HEK293 (cell line): ENCODE data around the gene MMP28.

Source experiments
- ATF2 ChIP-seq: fragments of 450-650 bp; formaldehyde crosslinking; IDR thresholded peaks from 2 replicates; pipeline ENCODE4 v1.5.1; 2016; ENCODE audit warnings: missing biosample characterization, missing genetic modification characterization, low read depth
- BCL11A ChIP-seq: fragments of 450-650 bp; formaldehyde crosslinking; IDR thresholded peaks from 2 replicates; pipeline ENCODE4 v1.5.1; 2016; ENCODE audit warnings: low read depth, missing biosample characterization, missing genetic modification characterization
- EGR2 ChIP-seq: fragments of 450-650 bp; formaldehyde crosslinking; IDR thresholded peaks from 2 replicates; pipeline ENCODE4 v1.5.1; 2016; ENCODE audit warnings: low read depth, missing biosample characterization, missing genetic modification characterization
- GLIS2 ChIP-seq: fragments of 450-650 bp; formaldehyde crosslinking; IDR thresholded peaks from 2 replicates; pipeline ENCODE4 v1.5.1; 2016; ENCODE audit warnings: missing biosample characterization, missing genetic modification characterization
- KLF17 ChIP-seq: fragments of 450-650 bp; formaldehyde crosslinking; IDR thresholded peaks from 2 replicates; pipeline ENCODE4 v1.5.1; 2016; ENCODE audit warnings: missing biosample characterization, missing genetic modification characterization
- KLF7 ChIP-seq: fragments of 450-650 bp; formaldehyde crosslinking; IDR thresholded peaks from 2 replicates; pipeline ENCODE4 v1.5.1; 2016; ENCODE audit warnings: missing biosample characterization, missing genetic modification characterization, borderline replicate concordance
- OVOL3 ChIP-seq: fragments of 450-650 bp; formaldehyde crosslinking; IDR thresholded peaks from 2 replicates; pipeline ENCODE4 v1.5.1; 2016; ENCODE audit warnings: missing biosample characterization, missing genetic modification characterization
- PRDM10 ChIP-seq: fragments of 450-650 bp; formaldehyde crosslinking; IDR thresholded peaks from 2 replicates; pipeline ENCODE4 v1.5.1; 2016; ENCODE audit warnings: missing biosample characterization, missing genetic modification characterization
- SCRT2 ChIP-seq: fragments of 450-650 bp; formaldehyde crosslinking; IDR thresholded peaks from 2 replicates; pipeline ENCODE4 v1.5.1; 2016; ENCODE audit warnings: missing biosample characterization, missing genetic modification characterization
- YY1 ChIP-seq: fragments of 450-650 bp; formaldehyde crosslinking; IDR thresholded peaks from 2 replicates; pipeline ENCODE4 v1.5.1; 2018; ENCODE audit warnings: missing biosample characterization, missing genetic modification characterization
- ZBTB10 ChIP-seq: fragments of 450-650 bp; formaldehyde crosslinking; IDR thresholded peaks from 2 replicates; pipeline ENCODE4 v1.5.1; 2016; ENCODE audit warnings: missing biosample characterization, missing genetic modification characterization
- ZBTB6 ChIP-seq: fragments of 450-650 bp; formaldehyde crosslinking; IDR thresholded peaks from 2 replicates; pipeline ENCODE4 v1.5.1; 2017; ENCODE audit warnings: missing biosample characterization, missing genetic modification characterization
- ZFHX2 ChIP-seq: fragments of 450-650 bp; formaldehyde crosslinking; conservative IDR thresholded peaks from 2 replicates; pipeline ENCODE4 v1.5.1; 2016; ENCODE audit warnings: missing biosample characterization, missing genetic modification characterization
- ZFP69B ChIP-seq: fragments of 450-650 bp; formaldehyde crosslinking; IDR thresholded peaks from 2 replicates; pipeline ENCODE4 v1.5.1; 2016; ENCODE audit warnings: missing biosample characterization, missing genetic modification characterization
- ZIC2 ChIP-seq: fragments of 450-650 bp; formaldehyde crosslinking; IDR thresholded peaks from 2 replicates; pipeline ENCODE4 v1.5.1; 2016; ENCODE audit warnings: missing biosample characterization, missing genetic modification characterization
- ZNF132 ChIP-seq: fragments of 450-650 bp; formaldehyde crosslinking; IDR thresholded peaks from 2 replicates; pipeline ENCODE4 v1.5.1; 2017; ENCODE audit warnings: missing biosample characterization, missing genetic modification characterization, borderline replicate concordance
- ZNF23 ChIP-seq: fragments of 450-650 bp; formaldehyde crosslinking; IDR thresholded peaks from 2 replicates; pipeline ENCODE4 v1.5.1; 2016; ENCODE audit warnings: missing biosample characterization, missing genetic modification characterization, borderline replicate concordance
- ZNF26 ChIP-seq: fragments of 450-650 bp; formaldehyde crosslinking; IDR thresholded peaks from 2 replicates; pipeline ENCODE4 v1.5.1; 2016; ENCODE audit warnings: missing biosample characterization, missing genetic modification characterization
- ZNF335 ChIP-seq: fragments of 450-650 bp; formaldehyde crosslinking; conservative IDR thresholded peaks from 2 replicates; pipeline ENCODE4 v1.5.1; 2016; ENCODE audit warnings: missing biosample characterization, missing genetic modification characterization
- ZNF341 ChIP-seq: fragments of 450-650 bp; formaldehyde crosslinking; IDR thresholded peaks from 2 replicates; pipeline ENCODE4; 2016; ENCODE audit warnings: low read depth, missing biosample characterization, missing genetic modification characterization
- ZNF350 ChIP-seq: fragments of 450-650 bp; formaldehyde crosslinking; IDR thresholded peaks from 2 replicates; pipeline ENCODE4 v1.5.0; 2017; ENCODE audit warnings: missing biosample characterization, mild to moderate bottlenecking, missing genetic modification characterization
- ZNF514 ChIP-seq: fragments of 450-650 bp; formaldehyde crosslinking; IDR thresholded peaks from 2 replicates; pipeline ENCODE4 v1.5.1; 2016; ENCODE audit warnings: missing biosample characterization, missing genetic modification characterization
- ZNF558 ChIP-seq: fragments of 450-650 bp; formaldehyde crosslinking; IDR thresholded peaks from 2 replicates; pipeline ENCODE4 v1.5.1; 2016; ENCODE audit warnings: missing biosample characterization, missing genetic modification characterization
- ZNF624 ChIP-seq: fragments of 450-650 bp; formaldehyde crosslinking; IDR thresholded peaks from 2 replicates; pipeline ENCODE4 v1.5.1; 2017; ENCODE audit warnings: missing biosample characterization, missing genetic modification characterization
- ZNF629 ChIP-seq: fragments of 450-650 bp; formaldehyde crosslinking; IDR thresholded peaks from 2 replicates; pipeline ENCODE4 v1.5.1; 2017; ENCODE audit warnings: missing biosample characterization, missing genetic modification characterization
- ZNF670 ChIP-seq: fragments of 450-650 bp; formaldehyde crosslinking; IDR thresholded peaks from 2 replicates; pipeline ENCODE4 v1.5.1; 2016; ENCODE audit warnings: missing biosample characterization, missing genetic modification characterization, low read depth
- ZNF837 ChIP-seq: fragments of 450-650 bp; formaldehyde crosslinking; IDR thresholded peaks from 2 replicates; pipeline ENCODE4 v1.5.1; 2016; ENCODE audit warnings: missing biosample characterization, missing genetic modification characterization
- ZSCAN23 ChIP-seq: fragments of 450-650 bp; formaldehyde crosslinking; IDR thresholded peaks from 2 replicates; pipeline ENCODE4 v1.5.1; 2016; ENCODE audit warnings: missing biosample characterization, missing genetic modification characterization

MMP28 gene

GRCh38 chr17:35731917-35732805 is 63.3 kb downstream of the MMP28 start (continued):
- TF ChIP-seq ATF2 (tag by site-specific recombination), result no peak
- peak; percentile 29; the same call in 1 of the 2 replicates for TF ChIP-seq GLIS2 (tag by site-specific recombination)
- TF ChIP-seq KLF17 (tag by site-specific recombination), result no peak
- no peak for TF ChIP-seq ZNF23
- peak; percentile 57; the same call in 1 of the 2 replicates for TF ChIP-seq ZBTB6 (tag by site-specific recombination)
- no peak for TF ChIP-seq ZNF670 (tag by site-specific recombination)
- TF ChIP-seq ZNF629 (tag by site-specific recombination), result no peak
- peak; percentile 15; the same call in 1 of the 2 replicates for TF ChIP-seq ZNF341 (tag by site-specific recombination)
- peak; percentile 71 for TF ChIP-seq ZNF335 (tag by site-specific recombination)
- TF ChIP-seq ZSCAN23, result no peak
- TF ChIP-seq ZFP69B (tag by site-specific recombination), result no peak
- TF ChIP-seq EGR2, result no peak
- no peak for TF ChIP-seq YY1 (tag by site-specific recombination)
- TF ChIP-seq ZIC2, result peak; percentile 30; the same call in 1 of the 2 replicates
- no peak for TF ChIP-seq PRDM10
- TF ChIP-seq ZBTB10 (tag by site-specific recombination), result peak; percentile 10; the same call in 1 of the 2 replicates
- no peak for TF ChIP-seq SCRT2 (tag by site-specific recombination)
- no peak for TF ChIP-seq ZNF624 (tag by site-specific recombination)
- TF ChIP-seq ZNF837 (tag by site-specific recombination), result no peak
- no peak for TF ChIP-seq ZNF350 (tag by site-specific recombination)
- no peak; the same call in 1 of the 2 replicates for TF ChIP-seq ZFHX2 (tag by site-specific recombination)
- no peak for TF ChIP-seq ZNF514 (tag by site-specific recombination)
- no peak for TF ChIP-seq BCL11A
- TF ChIP-seq ZNF132 (tag by site-specific recombination), result no peak
- no peak for TF ChIP-seq ZNF558 (tag by site-specific recombination)
- TF ChIP-seq KLF7, result no peak
- TF ChIP-seq OVOL3, result no peak
- no peak for TF ChIP-seq ZNF26
